CD4-positive, alpha-beta T cell (primary cell): ENCODE data around the gene ZNF655. TPM values are rescaled to one million over a fixed set of nuclear protein-coding genes. Genes with fewer than 3 reads are reported as not detected.

Experiments used
- ATAC-seq: fragments of 200-7000 bp; cut with Tn5 transposase; one replicate; pipeline ENCODE4 v1.10.0; 2022; ENCODE audit warnings: mild to moderate bottlenecking; ENCODE audit not compliant: poor library complexity
- CTCF ChIA-PET: fragments of 350-600 bp; sonication (Branson Sonifier 250); formaldehyde crosslinking; loops from one replicate; lab custom pipeline; 2021; ENCODE audit warnings: antibody characterized with exemption, inconsistent platforms; lab: Charles Lee
- POLR2A ChIA-PET: fragments of 350-600 bp; sonication (Branson Sonifier 250); formaldehyde crosslinking; loops from one replicate; lab custom pipeline; 2021; ENCODE audit warnings: antibody characterized with exemption, inconsistent platforms; lab: Charles Lee
- DNase-seq, 14 experiments: peaks; one replicate each; pipeline ENCODE4 v3.0.0-alpha.2; 2013 to 2020; ENCODE audit warnings: mixed read lengths in 2 of 14
- H3K27ac ChIP-seq, 2 donors: one replicate each; pipeline versions ENCODE4 v1.5.1 to v1.7.0; 2013; ENCODE audit warnings: low read length in 2 of 2, low read depth in 1 of 2, mild to moderate bottlenecking in 1 of 2
- H3K27me3 ChIP-seq, 2 experiments: 1 replicate in 1 of 2; 2 replicates in 1 of 2; pipeline versions ENCODE4 v1.6.1 to v1.7.0; 2013; ENCODE audit warnings: low read length in 2 of 2, control low read depth in 1 of 2, mild to moderate bottlenecking in 1 of 2, moderate library complexity in 1 of 2; ENCODE audit not compliant: insufficient read depth in 2 of 2, control insufficient read depth in 1 of 2
- H3K36me3 ChIP-seq: one replicate; pipeline ENCODE4 v1.6.1; 2013; ENCODE audit warnings: low read length, control low read depth; ENCODE audit not compliant: insufficient read depth
- H3K4me1 ChIP-seq: one replicate; pipeline ENCODE4 v1.6.1; 2013; ENCODE audit warnings: low read length, control low read depth; ENCODE audit not compliant: insufficient read depth
- H3K4me3 ChIP-seq: one replicate; pipeline ENCODE4 v1.5.1; 2013; ENCODE audit warnings: mild to moderate bottlenecking, low read length, moderate library complexity
- H3K9me3 ChIP-seq, 2 experiments: 1 replicate in 1 of 2; 2 replicates in 1 of 2; pipeline versions ENCODE4 v1.6.1 to v1.7.0; 2013; ENCODE audit warnings: low read length in 2 of 2, mild to moderate bottlenecking in 2 of 2, control low read depth in 1 of 2, moderate library complexity in 1 of 2; ENCODE audit not compliant: control insufficient read depth in 1 of 2, insufficient read depth in 1 of 2
- H3K27ac Mint-ChIP-seq: one replicate; pipeline ENCODE4 v1.8.0; 2020; ENCODE audit warnings: mixed read lengths
- H3K27me3 Mint-ChIP-seq: one replicate; pipeline ENCODE4 v1.8.0; 2021; ENCODE audit warnings: mixed read lengths
- H3K36me3 Mint-ChIP-seq: one replicate; pipeline ENCODE4 v1.8.0; 2021; ENCODE audit warnings: low read depth, mixed read lengths
- H3K4me1 Mint-ChIP-seq: one replicate; pipeline ENCODE4 v1.8.0; 2021; ENCODE audit warnings: low read depth, mixed read lengths
- H3K4me3 Mint-ChIP-seq: one replicate; pipeline ENCODE4 v1.8.0; 2020; ENCODE audit warnings: mild to moderate bottlenecking, mixed read lengths
- H3K9me3 Mint-ChIP-seq: one replicate; pipeline ENCODE4 v1.8.0; 2020; ENCODE audit warnings: mixed read lengths
- intact Hi-C, 2 experiments: fragments of 100-400 bp; cut with DNase I in 1 of 2; cut with micrococcal nuclease in 1 of 2; formaldehyde crosslinking; loops; one replicate each; pipeline versions ENCODE4 v1.15.1 to v1.9.0; 2023 to 2025; cut with DNase I, micrococcal nuclease
- total RNA-seq, 174 experiments: library from RNA in 2 of 174; stranded (reverse) in 2 of 174; gene quantifications; one replicate each; pipeline ENCODE4 v1.2.3 and lab custom pipeline; 2021 to 2026
- TF ChIP-seq, protein P1 (sequence below): fragments of 200-600 bp; IDR thresholded peaks from one replicate; pipeline ENCODE4 v1.8.0; 2022; ENCODE audit warnings: antibody characterized with exemption, mild to moderate bottlenecking

The ZNF655 gene
- total RNA-seq, 2 experiments from 2014 or later, result 145 to 146 TPM

DNA sequence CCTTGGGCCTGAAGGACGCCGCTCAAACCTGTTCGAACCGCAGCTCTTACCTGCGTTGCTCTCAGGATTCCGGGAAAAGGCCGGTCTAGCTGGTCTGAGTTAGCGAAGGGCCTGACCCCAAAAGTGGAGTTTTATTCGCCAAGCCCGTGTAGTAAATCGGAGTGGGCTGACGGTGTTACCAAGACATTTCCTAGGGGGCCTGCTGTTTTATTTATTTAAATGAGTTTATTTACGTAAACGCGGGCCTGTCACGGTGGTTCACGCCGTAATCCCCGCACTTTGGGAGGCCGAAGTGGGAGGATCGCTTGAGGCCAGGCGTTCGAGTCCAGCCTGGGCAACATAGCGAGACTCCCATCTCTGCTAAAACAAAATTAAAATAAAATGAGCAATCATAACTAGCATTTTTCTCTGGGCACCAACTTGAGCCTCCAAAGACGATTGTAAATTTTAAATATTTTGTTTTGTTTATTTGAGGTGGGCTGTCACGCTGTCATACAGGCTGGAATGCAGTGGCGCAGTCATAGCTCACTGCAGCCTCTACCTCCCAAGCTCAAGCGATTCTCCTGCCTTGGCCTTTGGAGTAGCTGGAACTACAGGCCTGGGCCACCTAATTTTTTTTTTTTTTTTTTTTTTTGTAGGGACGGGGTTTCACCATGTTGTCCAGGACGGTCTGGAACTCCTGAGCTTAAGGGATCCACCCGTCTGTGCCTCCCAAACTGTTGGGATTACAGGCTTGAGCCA lies 903 bp downstream of the ZNF655 start:
- Mint-ChIP-seq H3K36me3 (peaks cover 78% of the 10 kb centered on the region), H3K4me3 (peak overlapping the region; percentile 93), H3K27ac (peak overlapping the region; percentile 95), H3K4me1 (peaks cover 61% of the 10 kb centered on the region), H3K9me3 (no peaks in the 10 kb centered on the region), H3K27me3 (no peaks in the 10 kb centered on the region)
- intact Hi-C loops, result loop anchor here (2.0 to 10.0 kb wide), 5 partner anchors 55 to 438 kb away; partner anchors contain the start of genes ARPC1A (in 1 of the 2), ZKSCAN5 (in 1 of the 2) and ZSCAN25 (in 1 of the 2)
- ChIA-PET CTCF (interaction anchor here (0.7 to 1.3 kb wide), 2 partner anchors 57 to 172 kb away, joined by 3 read pairs; partner anchors contain the start of gene ZSCAN25), POLR2A (interaction anchor here (0.8 to 3.9 kb wide), 19 partner anchors 8 to 1309 kb away, joined by 3 to 99 read pairs (median 7); partner anchors contain the start of genes ATP5MF, BUD31, FBXO24 and LRCH4)
- peaks cover 45% of the 10 kb centered on the region for H3K4me1 ChIP-seq
- H3K4me3 ChIP-seq, result peak overlapping the region; percentile 98
- DNase-seq (peak in 2 of 14 experiments; percentile 18 to 31), ATAC-seq (no peak)
- peak overlapping the region; percentile 95 to 96 for H3K27ac ChIP-seq
- TF ChIP-seq, protein P1, sequence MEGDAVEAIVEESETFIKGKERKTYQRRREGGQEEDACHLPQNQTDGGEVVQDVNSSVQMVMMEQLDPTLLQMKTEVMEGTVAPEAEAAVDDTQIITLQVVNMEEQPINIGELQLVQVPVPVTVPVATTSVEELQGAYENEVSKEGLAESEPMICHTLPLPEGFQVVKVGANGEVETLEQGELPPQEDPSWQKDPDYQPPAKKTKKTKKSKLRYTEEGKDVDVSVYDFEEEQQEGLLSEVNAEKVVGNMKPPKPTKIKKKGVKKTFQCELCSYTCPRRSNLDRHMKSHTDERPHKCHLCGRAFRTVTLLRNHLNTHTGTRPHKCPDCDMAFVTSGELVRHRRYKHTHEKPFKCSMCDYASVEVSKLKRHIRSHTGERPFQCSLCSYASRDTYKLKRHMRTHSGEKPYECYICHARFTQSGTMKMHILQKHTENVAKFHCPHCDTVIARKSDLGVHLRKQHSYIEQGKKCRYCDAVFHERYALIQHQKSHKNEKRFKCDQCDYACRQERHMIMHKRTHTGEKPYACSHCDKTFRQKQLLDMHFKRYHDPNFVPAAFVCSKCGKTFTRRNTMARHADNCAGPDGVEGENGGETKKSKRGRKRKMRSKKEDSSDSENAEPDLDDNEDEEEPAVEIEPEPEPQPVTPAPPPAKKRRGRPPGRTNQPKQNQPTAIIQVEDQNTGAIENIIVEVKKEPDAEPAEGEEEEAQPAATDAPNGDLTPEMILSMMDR, result no peak
- H3K36me3 ChIP-seq, result peaks cover 63% of the 10 kb centered on the region
- no peaks in the 10 kb centered on the region for H3K27me3 ChIP-seq
- H3K9me3 ChIP-seq, result no peaks in the 10 kb centered on the region

DNA sequence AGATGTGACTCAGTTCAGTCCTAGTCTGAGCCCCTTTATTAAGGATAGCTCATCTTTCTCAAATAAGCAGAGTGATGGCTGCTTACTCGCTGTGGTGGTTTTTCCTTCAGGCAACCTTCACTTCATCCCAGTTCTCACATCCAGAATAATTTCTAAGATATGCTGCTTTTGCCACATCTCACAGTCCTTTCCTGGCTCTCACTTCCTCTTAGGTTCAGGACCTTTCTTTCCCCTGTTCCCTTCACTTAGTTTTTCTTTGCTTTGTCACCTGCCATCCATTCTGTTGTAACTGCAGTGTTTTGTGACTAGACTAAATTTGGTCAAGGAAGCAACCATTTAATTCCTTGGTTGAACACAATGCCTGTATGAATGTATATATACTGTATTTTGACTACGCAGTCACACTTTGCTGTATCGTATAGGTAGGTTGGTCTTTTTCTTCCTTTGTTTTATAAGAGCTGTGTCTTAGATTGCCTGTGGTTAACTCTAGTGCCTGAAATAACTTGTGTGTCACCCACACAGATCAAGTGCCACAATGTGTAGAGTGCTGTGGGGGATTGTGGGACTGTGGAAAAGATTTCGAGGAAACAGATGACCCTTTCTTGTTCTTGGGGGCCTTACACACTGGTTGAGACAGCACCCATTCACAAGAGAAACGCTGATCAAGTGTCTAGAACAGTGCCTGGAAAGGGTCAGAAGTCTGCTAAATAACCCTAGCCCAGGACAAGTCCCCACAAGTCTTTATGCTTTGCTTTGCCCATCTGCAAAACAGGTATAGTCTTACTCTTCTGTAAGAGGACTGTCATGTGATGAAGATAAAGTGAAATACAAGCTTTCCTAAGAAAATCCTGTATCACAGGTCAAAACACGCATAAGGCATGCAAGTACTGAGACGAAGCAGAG lies 2.6 kb downstream of the ZNF655 start:
- H3K9me3 ChIP-seq, result no peaks in the 10 kb centered on the region
- peaks cover 63% of the 10 kb centered on the region for H3K4me1 Mint-ChIP-seq
- no peaks in the 10 kb centered on the region for H3K27me3 ChIP-seq
- ChIA-PET POLR2A (interaction anchor here (3.9 kb wide), 1 partner anchor 19 kb away, joined by 36 read pairs; no protein-coding TSS in a partner anchor), CTCF (no interaction called here)
- H3K4me1 ChIP-seq, result peaks cover 38% of the 10 kb centered on the region
- no peak overlapping the region for H3K4me3 ChIP-seq
- H3K36me3 Mint-ChIP-seq, result peaks cover 84% of the 10 kb centered on the region
- H3K36me3 ChIP-seq, result peaks cover 61% of the 10 kb centered on the region
- peak overlapping the region in 1 of 2 donors; percentile 27 for H3K27ac ChIP-seq
- intact Hi-C loops, result loop anchor here in 1 of 2 experiments (1.0 kb wide), 1 partner anchor 13 kb away; no protein-coding TSS in a partner anchor
- no peak for DNase-seq
- H3K9me3 Mint-ChIP-seq, result no peaks in the 10 kb centered on the region
- H3K27ac Mint-ChIP-seq, result peak overlapping the region; percentile 95
- TF ChIP-seq, protein P1, result no peak
- ATAC-seq, result no peak
- H3K4me3 Mint-ChIP-seq, result peak overlapping the region; percentile 70
- no peaks in the 10 kb centered on the region for H3K27me3 Mint-ChIP-seq

DNA sequence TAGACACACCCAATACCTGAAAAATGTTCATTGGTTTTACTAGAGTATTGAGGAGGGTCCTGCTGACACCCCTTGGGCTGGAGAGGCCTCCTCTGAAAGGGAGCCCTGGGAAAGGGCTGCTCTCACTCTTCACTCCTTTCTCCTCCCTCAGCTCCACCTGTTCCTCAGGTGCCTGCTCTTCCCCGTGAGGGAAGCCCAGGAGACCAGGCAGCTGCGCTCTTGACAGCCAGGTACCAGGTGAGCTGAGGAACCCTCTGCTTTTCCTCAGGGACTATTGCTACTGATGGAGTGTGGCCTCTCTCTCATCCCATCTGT lies 3.3 kb downstream of the ZNF655 start:
- ATAC-seq (no peak), DNase-seq (no peak)
- peaks cover 34% of the 10 kb centered on the region for H3K4me1 ChIP-seq
- ChIA-PET POLR2A (no interaction called here), CTCF (no interaction called here)
- Mint-ChIP-seq H3K9me3 (no peaks in the 10 kb centered on the region), H3K27ac (peak overlapping the region; percentile 73), H3K27me3 (no peaks in the 10 kb centered on the region), H3K4me1 (peaks cover 61% of the 10 kb centered on the region), H3K4me3 (peak overlapping the region; percentile 70), H3K36me3 (peaks cover 86% of the 10 kb centered on the region)
- no peak overlapping the region for H3K27ac ChIP-seq
- TF ChIP-seq, protein P1, result no peak
- peaks cover 66% of the 10 kb centered on the region for H3K36me3 ChIP-seq
- H3K4me3 ChIP-seq, result no peak overlapping the region
- intact Hi-C loops, result no loop called here
- no peaks in the 10 kb centered on the region for H3K9me3 ChIP-seq
- no peaks in the 10 kb centered on the region for H3K27me3 ChIP-seq
